HUES64 (cell line): ENCODE data around the gene SEMA4C.

Experiments
- H3K27ac ChIP-seq: 2 replicates; pipeline ENCODE4 v1.7.0; 2013; ENCODE audit warnings: low read depth, low read length, inconsistent platforms
- H3K27me3 ChIP-seq: 2 replicates; pipeline ENCODE4 v1.6.1; 2013; ENCODE audit warnings: mild to moderate bottlenecking, low read length; ENCODE audit not compliant: insufficient read depth
- H3K36me3 ChIP-seq: 2 replicates; pipeline ENCODE4 v1.6.1; 2013; ENCODE audit warnings: mild to moderate bottlenecking, low read length; ENCODE audit not compliant: insufficient read depth
- H3K4me1 ChIP-seq: 2 replicates; pipeline ENCODE4 v1.6.1; 2013; ENCODE audit warnings: mild to moderate bottlenecking, low read length, moderate library complexity; ENCODE audit not compliant: insufficient read depth
- H3K4me3 ChIP-seq: 2 replicates; pipeline ENCODE4 v1.5.1; 2013; ENCODE audit warnings: mild to moderate bottlenecking, low read length, moderate library complexity
- H3K9ac ChIP-seq: 2 replicates; pipeline ENCODE4 v1.6.1; 2013; ENCODE audit warnings: mild to moderate bottlenecking, low read depth, low read length
- H3K9me3 ChIP-seq: 2 replicates; pipeline ENCODE4 v1.6.1; 2013; ENCODE audit warnings: low read depth, low read length; ENCODE audit not compliant: insufficient read depth
- WGBS: fragments of 150-250, 120-280 bp; methylation state at CpG from one replicate; pipeline ENCODE4 v1.1.7; 2013; ENCODE audit warnings: missing lambda C conversion rate; 5-methylcytosine and 5-hydroxymethylcytosine counted together

The SEMA4C gene

DNA sequence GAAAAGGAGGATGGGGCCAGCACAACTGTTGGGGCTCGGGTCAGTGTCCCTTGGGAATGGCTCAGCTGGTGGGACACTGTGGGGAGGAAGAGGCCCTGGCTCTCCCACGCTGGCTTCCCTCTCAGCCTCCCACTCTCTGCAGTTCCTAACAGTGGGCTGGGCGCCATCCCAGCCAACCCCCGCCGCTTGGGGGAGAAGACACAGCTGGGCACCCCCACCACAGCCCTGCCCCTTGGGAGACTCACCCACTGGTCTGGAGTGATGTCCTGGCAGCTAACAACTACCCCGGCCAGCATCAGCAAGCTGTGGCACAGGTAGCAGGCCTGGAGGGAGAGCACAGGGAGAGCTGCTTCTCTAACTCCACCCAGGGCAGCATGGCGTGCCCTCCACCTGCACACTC is 8.3 kb upstream of the SEMA4C start:
- no peaks in the 10 kb centered on the region for H3K36me3 ChIP-seq
- H3K27ac ChIP-seq = no peak overlapping the region
- 88% methylated on average over 7 of the region's 7 CpGs for WGBS
- no peak overlapping the region for H3K4me3 ChIP-seq
- no peaks in the 10 kb centered on the region for H3K9me3 ChIP-seq
- no peaks in the 10 kb centered on the region for H3K27me3 ChIP-seq
- H3K4me1 ChIP-seq = peaks cover 65% of the 10 kb centered on the region
- H3K9ac ChIP-seq = no peak overlapping the region

DNA sequence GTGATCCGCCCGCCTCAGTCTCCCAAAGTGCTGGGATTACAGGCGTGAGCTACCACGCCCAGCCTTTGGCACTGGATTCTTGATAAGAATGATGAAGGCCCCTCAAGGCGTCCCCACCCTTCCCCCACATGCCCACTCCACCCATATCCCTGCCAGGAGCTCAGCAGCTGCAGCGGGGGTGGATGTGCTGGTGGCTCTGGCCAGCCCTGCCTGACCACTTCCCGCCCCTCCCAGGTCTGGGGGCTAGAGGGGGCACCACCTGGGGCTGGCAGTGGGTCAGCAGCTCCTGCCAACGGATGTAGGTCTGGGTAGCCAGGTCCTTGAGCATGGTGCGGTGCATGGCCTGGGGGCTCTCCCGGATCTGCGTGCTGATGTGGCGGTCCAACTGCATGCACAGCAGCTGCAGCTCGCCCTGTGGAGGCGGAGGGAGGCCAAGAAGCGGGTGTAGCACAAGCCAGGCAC is 7.8 kb upstream of the SEMA4C start:
- no peak overlapping the region for H3K27ac ChIP-seq
- H3K9me3 ChIP-seq = no peaks in the 10 kb centered on the region
- no peaks in the 10 kb centered on the region for H3K36me3 ChIP-seq
- H3K4me3 ChIP-seq = no peak overlapping the region
- H3K27me3 ChIP-seq = no peaks in the 10 kb centered on the region
- H3K4me1 ChIP-seq = peaks cover 64% of the 10 kb centered on the region
- WGBS = 88% methylated on average over 15 of the region's 15 CpGs
- H3K9ac ChIP-seq = no peak overlapping the region

DNA sequence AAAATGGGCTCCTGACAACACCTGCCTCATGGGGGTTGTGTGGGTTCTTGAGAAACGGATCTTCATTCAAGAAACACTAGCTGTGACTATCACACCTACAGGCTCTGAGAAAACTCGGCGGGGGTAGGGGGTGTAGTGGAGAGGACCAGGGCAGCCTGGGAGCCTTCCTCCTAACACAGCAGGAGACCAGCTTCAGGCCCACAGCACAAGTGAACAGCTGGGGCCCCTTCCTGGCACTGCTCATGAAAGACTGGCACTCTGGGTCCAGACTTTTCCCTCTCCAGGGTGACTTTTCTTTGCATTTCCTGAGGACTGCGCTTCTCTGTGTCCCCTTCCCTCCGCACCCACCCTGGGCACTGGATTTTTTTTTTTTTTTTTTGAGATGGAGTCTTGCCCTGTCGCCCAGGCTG is 7.2 kb upstream of the SEMA4C start:
- WGBS = 87% methylated on average over 5 of the region's 6 CpGs
- no peaks in the 10 kb centered on the region for H3K9me3 ChIP-seq
- peaks cover 59% of the 10 kb centered on the region for H3K4me1 ChIP-seq
- H3K36me3 ChIP-seq = no peaks in the 10 kb centered on the region
- H3K27me3 ChIP-seq = no peaks in the 10 kb centered on the region
- no peak overlapping the region for H3K9ac ChIP-seq
- H3K4me3 ChIP-seq = no peak overlapping the region
- no peak overlapping the region for H3K27ac ChIP-seq

DNA sequence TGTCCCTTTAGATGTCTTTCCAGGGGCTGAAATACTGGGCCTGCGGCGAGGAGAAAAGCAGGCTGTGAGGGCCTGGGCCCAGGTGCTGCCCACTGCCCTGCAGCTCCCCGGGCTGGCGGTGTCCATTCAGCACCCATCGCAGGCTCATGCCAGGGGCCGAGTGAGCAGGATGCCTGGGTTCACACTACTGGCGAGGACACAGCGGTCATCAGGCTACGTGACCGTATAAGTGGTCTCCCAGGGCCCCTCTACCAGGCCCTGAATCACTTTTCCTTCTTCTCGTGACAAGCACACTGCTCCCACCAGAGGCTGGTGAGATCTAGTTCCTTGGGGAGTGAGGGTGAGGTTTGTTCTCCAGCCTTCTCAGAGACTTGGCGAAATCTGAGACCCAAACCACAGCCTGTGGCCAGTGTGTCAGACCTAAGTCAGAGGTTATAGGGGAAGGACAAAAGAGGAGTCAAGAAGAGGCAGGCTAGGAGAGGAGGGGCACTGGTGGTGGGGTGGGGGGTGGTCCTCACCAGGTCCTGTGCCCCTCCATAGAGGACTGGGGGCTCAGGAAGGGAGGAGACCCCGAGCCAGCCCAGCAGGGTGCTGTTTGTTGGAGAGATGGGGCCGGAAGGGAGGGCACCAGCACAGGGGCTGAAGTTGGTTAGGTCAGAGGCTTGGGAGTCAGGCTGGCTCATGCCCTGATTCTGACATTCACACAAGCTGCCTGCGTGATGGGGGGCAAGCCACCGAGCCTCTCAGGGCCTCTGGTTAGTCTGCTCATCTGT is 6.6 kb upstream of the SEMA4C start:
- Histone ChIP-seq H3K27ac (peak overlapping the region; percentile 59), H3K27me3 (no peaks in the 10 kb centered on the region), H3K36me3 (no peaks in the 10 kb centered on the region), H3K4me3 (no peak overlapping the region), H3K4me1 (peaks cover 54% of the 10 kb centered on the region), H3K9me3 (no peaks in the 10 kb centered on the region), H3K9ac (no peak overlapping the region)
- WGBS = 83% methylated on average over 16 of the region's 16 CpGs

DNA sequence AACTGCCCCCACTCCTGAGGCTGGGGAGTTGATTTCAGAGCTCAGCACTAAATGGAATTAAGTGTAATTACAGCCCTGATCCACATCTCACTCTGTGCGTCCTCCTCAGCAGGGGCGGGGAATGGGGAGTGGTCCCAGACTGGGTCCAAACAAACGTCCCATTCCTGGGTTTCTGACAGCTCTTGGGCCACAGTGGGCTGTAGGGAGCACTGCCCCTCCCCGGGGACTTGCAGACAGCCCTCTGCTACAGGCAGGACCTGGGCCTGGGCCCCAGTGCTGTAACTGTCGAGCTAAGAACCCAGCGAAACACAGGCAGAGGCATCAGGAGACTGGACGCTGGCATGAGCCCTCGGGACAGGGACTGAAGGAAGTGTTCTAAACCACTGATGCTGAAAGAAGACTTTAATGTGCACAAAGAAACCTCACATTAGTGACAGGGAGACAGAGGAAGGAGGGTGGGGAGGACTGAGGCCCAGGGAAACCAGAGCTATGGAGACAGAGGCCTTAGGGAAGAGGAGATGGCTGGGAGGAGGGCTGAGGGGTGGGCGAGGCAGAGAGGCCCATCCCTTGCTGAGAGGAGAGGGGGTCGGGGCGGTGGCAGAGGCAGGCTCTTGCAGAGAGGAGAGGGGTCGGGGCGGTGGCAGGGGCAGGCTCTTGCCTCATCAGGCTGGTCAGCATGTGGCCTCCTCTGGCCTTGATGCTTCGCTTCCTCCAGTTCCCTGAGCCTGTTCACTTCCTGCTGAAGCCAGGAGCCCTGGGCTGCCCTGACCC is 5.8 kb upstream of the SEMA4C start:
- no peak overlapping the region for H3K9ac ChIP-seq
- 0 out of 2 replicates have a peak overlapping the region, but pooled peaks have one; percentile 59 for H3K27ac ChIP-seq
- 44% methylated on average over 14 of the region's 14 CpGs for WGBS
- H3K9me3 ChIP-seq = no peaks in the 10 kb centered on the region
- no peaks in the 10 kb centered on the region for H3K36me3 ChIP-seq
- H3K4me1 ChIP-seq = peaks cover 54% of the 10 kb centered on the region
- no peak overlapping the region for H3K4me3 ChIP-seq
- peaks cover 2% of the 10 kb centered on the region; the same call in 1 of the 2 replicates for H3K27me3 ChIP-seq

DNA sequence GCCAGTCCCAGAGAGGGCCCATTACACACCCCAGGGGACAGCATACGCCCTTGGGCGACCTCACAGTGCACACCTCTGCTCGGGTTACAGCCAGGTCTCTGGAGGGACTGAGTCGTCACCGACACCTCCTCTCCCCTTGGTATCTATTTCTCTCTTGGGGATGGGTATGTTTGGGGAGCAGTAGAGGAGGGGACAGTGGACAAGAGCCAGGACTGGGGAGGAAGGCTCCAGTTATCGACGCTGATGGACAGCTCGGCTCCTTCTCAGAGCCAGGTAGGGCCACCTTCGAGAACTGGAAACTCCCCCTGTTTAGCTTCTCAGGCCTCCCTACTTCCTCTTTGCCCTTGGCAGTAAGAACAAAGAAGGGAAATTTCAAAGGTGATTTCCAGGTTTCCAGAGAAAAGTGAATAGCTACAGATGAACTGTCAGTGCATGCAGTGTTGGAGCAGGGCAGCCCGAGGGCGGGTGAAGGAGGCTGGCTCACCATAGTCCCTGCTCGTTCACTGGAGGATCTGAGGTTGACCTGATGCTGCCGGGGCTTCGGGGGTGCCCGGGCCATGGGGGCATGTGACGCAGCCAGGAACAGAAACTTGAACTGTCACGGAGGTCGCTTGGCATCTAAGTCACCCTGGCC is 4.4 kb upstream of the SEMA4C start:
- Histone ChIP-seq H3K27ac (no peak overlapping the region), H3K27me3 (peaks cover 5% of the 10 kb centered on the region; the same call in 1 of the 2 replicates), H3K36me3 (no peaks in the 10 kb centered on the region), H3K9me3 (no peaks in the 10 kb centered on the region), H3K4me3 (no peak overlapping the region), H3K4me1 (peaks cover 52% of the 10 kb centered on the region), H3K9ac (no peak overlapping the region)
- 69% methylated on average over 18 of the region's 18 CpGs for WGBS

DNA sequence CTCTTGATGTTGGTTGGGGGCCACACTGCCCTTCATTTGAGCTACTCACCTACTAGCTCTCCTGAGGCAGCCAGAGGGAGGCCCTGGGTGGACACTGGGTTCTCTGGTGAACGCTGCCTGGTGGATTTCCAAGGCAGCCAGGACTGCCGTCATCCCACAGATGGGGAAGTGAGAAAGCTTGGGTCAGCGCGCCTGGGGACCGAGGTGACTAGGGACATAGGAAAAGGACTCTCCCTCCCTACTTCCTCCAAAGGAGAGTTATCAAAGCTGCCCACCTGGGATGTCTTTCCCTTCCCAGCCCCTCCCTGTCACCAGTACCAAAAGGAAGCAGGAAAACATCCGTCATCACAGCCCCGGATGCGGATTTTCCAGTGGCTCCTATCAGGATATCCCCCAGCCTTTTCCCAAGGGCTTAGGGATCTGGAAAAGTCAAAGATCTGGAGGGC is 3.8 kb upstream of the SEMA4C start:
- H3K4me3 ChIP-seq = no peak overlapping the region
- H3K27me3 ChIP-seq = peaks cover 5% of the 10 kb centered on the region; the same call in 1 of the 2 replicates
- no peaks in the 10 kb centered on the region for H3K36me3 ChIP-seq
- H3K27ac ChIP-seq = no peak overlapping the region
- 69% methylated on average over 8 of the region's 8 CpGs for WGBS
- H3K9me3 ChIP-seq = no peaks in the 10 kb centered on the region
- H3K9ac ChIP-seq = no peak overlapping the region
- peaks cover 52% of the 10 kb centered on the region for H3K4me1 ChIP-seq

DNA sequence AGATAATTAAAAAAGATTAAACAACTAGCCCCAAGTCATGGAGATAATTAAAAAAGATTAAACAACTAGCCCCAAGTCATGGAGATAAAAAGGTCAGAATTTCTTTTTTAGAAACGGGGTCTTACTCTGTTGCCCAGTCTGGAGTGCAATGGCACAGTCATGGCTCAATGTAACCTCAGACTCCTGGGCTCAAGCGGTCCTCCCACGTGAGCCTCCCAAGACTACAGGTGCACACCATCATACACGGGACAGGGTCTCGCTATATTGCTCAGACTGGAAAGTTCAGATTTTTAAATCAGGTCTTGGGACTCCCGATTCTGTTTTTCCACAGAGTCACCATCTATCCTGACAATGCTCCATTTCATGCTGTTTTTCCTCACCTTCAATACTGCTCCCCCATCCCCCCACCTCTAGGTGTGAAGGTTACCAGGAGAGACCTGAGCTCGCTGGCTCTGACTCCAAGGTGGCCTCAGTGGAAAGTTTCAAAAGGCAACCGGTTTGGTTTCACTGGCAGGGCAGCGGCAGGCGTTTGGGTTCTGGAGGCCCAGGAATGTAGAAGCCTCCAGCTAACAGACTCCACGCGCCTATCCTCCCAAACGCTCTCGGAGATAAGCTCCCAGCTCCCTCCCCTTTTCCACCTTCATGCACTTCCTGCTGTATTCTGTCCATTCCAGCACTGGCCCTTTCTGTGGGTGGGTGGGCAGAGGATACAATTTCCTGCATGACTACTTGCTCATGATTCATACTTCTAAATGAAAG is 2.9 kb upstream of the SEMA4C start:
- peaks cover 5% of the 10 kb centered on the region; the same call in 1 of the 2 replicates for H3K27me3 ChIP-seq
- no peak overlapping the region for H3K4me3 ChIP-seq
- H3K4me1 ChIP-seq = peaks cover 53% of the 10 kb centered on the region
- H3K9me3 ChIP-seq = no peaks in the 10 kb centered on the region
- H3K27ac ChIP-seq = no peak overlapping the region
- no peak overlapping the region for H3K9ac ChIP-seq
- 70% methylated on average over 14 of the region's 14 CpGs for WGBS
- no peaks in the 10 kb centered on the region for H3K36me3 ChIP-seq

DNA sequence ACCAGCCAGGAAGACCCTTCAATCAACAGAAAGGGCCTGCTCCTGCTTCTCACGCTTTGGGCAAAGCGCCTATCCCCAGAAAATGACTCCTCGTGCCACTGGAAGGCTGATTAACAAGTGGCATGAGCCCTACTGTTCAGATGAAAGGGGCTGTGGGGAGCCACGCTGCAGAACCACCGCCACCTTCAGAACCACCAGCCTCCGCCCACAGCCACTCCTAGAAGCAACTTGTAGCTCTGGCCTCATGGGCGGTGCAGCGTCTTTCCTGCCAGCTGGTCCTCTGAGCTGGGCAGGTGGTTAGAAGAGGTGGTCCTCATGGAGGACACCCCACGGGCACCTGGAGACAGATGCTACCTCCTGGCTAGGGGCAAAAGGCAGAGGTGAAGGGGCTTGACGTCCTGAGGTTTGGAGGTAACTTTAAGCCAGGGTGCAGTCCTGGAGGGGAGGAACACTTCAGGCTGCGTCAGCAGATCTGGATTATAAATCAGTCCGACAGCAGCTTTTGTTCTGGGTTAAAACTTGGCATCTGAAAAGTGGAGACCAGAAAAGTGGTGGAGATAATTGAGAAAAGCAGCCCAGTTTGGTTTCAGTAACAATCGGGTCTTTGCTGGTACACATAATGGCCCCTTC is 861 bp upstream of the SEMA4C start:
- Histone ChIP-seq H3K27ac (no peak overlapping the region), H3K4me3 (peak overlapping the region; percentile 96), H3K9me3 (no peaks in the 10 kb centered on the region), H3K36me3 (peaks cover 19% of the 10 kb centered on the region), H3K27me3 (peaks cover 5% of the 10 kb centered on the region; the same call in 1 of the 2 replicates), H3K4me1 (peaks cover 43% of the 10 kb centered on the region), H3K9ac (peak overlapping the region; percentile 18)
- 41% methylated on average over 13 of the region's 13 CpGs for WGBS

DNA sequence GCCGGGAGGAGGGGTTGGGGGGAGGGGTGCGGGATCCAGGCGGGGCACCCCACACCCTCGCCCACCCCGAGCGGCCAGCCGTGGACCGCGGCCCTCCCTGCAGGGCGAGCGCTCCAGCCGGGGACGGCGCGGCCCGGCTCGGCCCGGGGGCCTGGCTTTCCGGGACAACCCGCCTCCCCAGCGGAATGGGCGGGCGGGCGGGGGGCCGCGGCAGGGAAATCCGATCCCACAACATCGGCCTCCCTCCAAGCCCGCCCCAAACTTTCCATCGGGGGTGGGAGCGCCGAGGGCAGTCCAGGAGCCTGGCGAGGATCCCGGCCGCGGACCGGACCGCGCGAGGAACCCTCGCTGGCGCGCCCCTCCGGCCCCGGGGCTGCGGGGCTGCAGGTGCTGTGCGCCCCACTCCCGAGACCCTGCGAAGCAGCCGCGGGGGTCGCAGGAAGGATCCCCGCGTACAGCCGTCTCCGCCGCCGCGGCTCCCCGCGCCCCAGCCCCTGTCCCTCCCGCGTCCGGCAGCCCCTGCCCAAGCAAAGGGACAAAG is 529 bp downstream of the SEMA4C start:
- Histone ChIP-seq H3K9me3 (no peaks in the 10 kb centered on the region), H3K27ac (peak overlapping the region; percentile 97), H3K36me3 (peaks cover 32% of the 10 kb centered on the region), H3K4me1 (peaks cover 32% of the 10 kb centered on the region), H3K4me3 (peak overlapping the region; percentile 96), H3K27me3 (peaks cover 5% of the 10 kb centered on the region; the same call in 1 of the 2 replicates), H3K9ac (peak overlapping the region; percentile 99)
- under 1% methylated on average over 62 of the region's 64 CpGs for WGBS
